K562 (cell line): ENCODE data around the gene HLA-DOA. TPM values are rescaled to one million over a fixed set of nuclear protein-coding genes. Genes with fewer than 3 reads are reported as not detected.

Source experiments
- ATAC-seq: fragments of 200-7000 bp; cut with Tn5 transposase; 3 replicates; pipeline ENCODE4 v1.9.1; 2020; ENCODE audit warnings: moderate library complexity
- BruUV-seq: library from RNA; stranded (reverse); fragments of 400-500 nt; replicated peaks from 2 replicates; lab custom pipeline; 2021; lab: Mats Ljungman, UMichigan
- CTCF ChIA-PET: fragments of 300-600 bp; formaldehyde crosslinking; extraction: SDS; loops from one replicate; lab custom pipeline; 2021; ENCODE audit warnings: low intra/inter-chr PET ratio; lab: Yijun Ruan, JAX
- POLR2A ChIA-PET: fragments of 300-600, 350-650 bp; sonication (Branson Sonifier 250); formaldehyde crosslinking; extraction: SDS; loops from one replicate; lab custom pipeline; 2021; ENCODE audit warnings: antibody characterized with exemption, inconsistent platforms; lab: Yijun Ruan, JAX
- DNase-seq, 4 experiments: peaks; one replicate each; pipeline versions ENCODE4 v3.0.0 to v3.0.0-alpha.2; 2011 to 2018; ENCODE audit warnings: low spot score in 3 of 4, mixed read lengths in 3 of 4; ENCODE audit errors: extremely low read depth in 1 of 4
- FAIRE-seq: peaks from 2 replicates; lab custom pipeline; 2011; peaks lifted over from hg19 to GRCh38; lab: Jason Lieb, UNC
- H2AFZ ChIP-seq: 2 replicates; pipeline ENCODE4 v1.6.0; 2011; ENCODE audit warnings: low read depth, low read length, control low read depth, inconsistent platforms
- H3K27ac ChIP-seq: fragments of 200-600 bp; 3 replicates; pipeline ENCODE4 v1.8.0; 2011; ENCODE audit warnings: low read depth, mild to moderate bottlenecking, control low read depth, inconsistent platforms, low read length, moderate library complexity, mixed read lengths; ENCODE audit errors: extremely low read depth
- H3K27me3 ChIP-seq, 2 experiments: fragments of 300-600 bp in 1 of 2; 2 replicates in 1 of 2; 3 replicates in 1 of 2; pipeline versions ENCODE4 v1.6.0 to v1.8.0; 2011; ENCODE audit warnings: inconsistent platforms in 2 of 2, low read length in 2 of 2, mild to moderate bottlenecking in 1 of 2, mixed read lengths in 1 of 2, moderate library complexity in 1 of 2; ENCODE audit not compliant: control insufficient read depth in 2 of 2, insufficient read depth in 2 of 2
- H3K36me3 ChIP-seq: fragments of 300-600 bp; 3 replicates; pipeline ENCODE4 v1.8.0; 2011; ENCODE audit warnings: mild to moderate bottlenecking, low read length, inconsistent platforms; ENCODE audit not compliant: control insufficient read depth, insufficient read depth
- H3K4me1 ChIP-seq, 2 experiments: fragments of 200-600 bp in 1 of 2; replicated peaks in 1 of 2; 2 replicates in 1 of 2; 3 replicates in 1 of 2; pipeline versions ENCODE4 v1.5.1 to v1.8.0; 2011; ENCODE audit warnings: inconsistent platforms in 2 of 2, low read length in 2 of 2, mild to moderate bottlenecking in 1 of 2, mixed read lengths in 1 of 2, moderate library complexity in 1 of 2; ENCODE audit not compliant: control insufficient read depth in 2 of 2, insufficient read depth in 2 of 2
- H3K4me2 ChIP-seq: 2 replicates; pipeline ENCODE4 v1.6.1; 2011; ENCODE audit warnings: low read length, control low read depth, inconsistent platforms, mixed read lengths; ENCODE audit not compliant: insufficient read depth
- H3K4me3 ChIP-seq: fragments of 200-600 bp; sonication (generic), shearing (Covaris generic); 2 replicates; pipeline ENCODE4 v1.5.1; 2016; ENCODE audit warnings: control low read depth, inconsistent platforms
- H3K79me2 ChIP-seq: fragments of 200-600 bp; 3 replicates; pipeline ENCODE4 v1.8.0; 2011; ENCODE audit warnings: low read length, inconsistent platforms; ENCODE audit not compliant: control insufficient read depth, insufficient read depth
- H3K9ac ChIP-seq, 2 experiments: 2 replicates each; pipeline versions ENCODE4 v1.6.0 to v1.6.1; 2011; ENCODE audit warnings: low read depth in 2 of 2, low read length in 2 of 2, control low read depth in 1 of 2, inconsistent platforms in 1 of 2, mild to moderate bottlenecking in 1 of 2, mixed read lengths in 1 of 2; ENCODE audit not compliant: insufficient read depth in 1 of 2
- H3K9me1 ChIP-seq: one replicate; pipeline ENCODE4 v1.6.0; 2011; ENCODE audit warnings: inconsistent platforms, mild to moderate bottlenecking, low read length, moderate library complexity; ENCODE audit not compliant: control insufficient read depth, insufficient read depth
- H3K9me3 ChIP-seq: replicated peaks from 2 replicates; pipeline ENCODE4 v1.5.1; 2011; ENCODE audit warnings: low read depth, low read length, inconsistent platforms; ENCODE audit not compliant: control insufficient read depth, insufficient read depth
- H4K20me1 ChIP-seq: replicated peaks from 2 replicates; pipeline ENCODE4 v1.6.1; 2011; ENCODE audit warnings: low read length, inconsistent platforms, mixed read lengths; ENCODE audit not compliant: control insufficient read depth, insufficient read depth
- FOXJ2 ChIP-seq: fragments of 200-800 bp; sonication (Bioruptor generic); IDR thresholded peaks from 2 replicates; pipeline ENCODE4 v1.6.1; 2016; ENCODE audit warnings: missing genetic modification characterization, missing compliant biosample characterization
- HCFC1 ChIP-seq: IDR thresholded peaks from 2 replicates; pipeline ENCODE4 v1.6.1; 2012; ENCODE audit warnings: low read depth, low read length, improper control_type of control experiment
- KAT2B ChIP-seq: IDR thresholded peaks from one replicate; pipeline ENCODE4 v1.6.1; 2012; ENCODE audit warnings: low read depth, mild to moderate bottlenecking, control low read depth, inconsistent platforms, low read length, moderate library complexity
- POLR3A ChIP-seq: IDR thresholded peaks from 2 replicates; pipeline ENCODE4 v1.6.1; 2011; ENCODE audit warnings: borderline replicate concordance, mild to moderate bottlenecking, moderate library complexity; ENCODE audit not compliant: insufficient read length, insufficient read depth; ENCODE audit errors: extremely low read depth
- ZKSCAN8 ChIP-seq: fragments of 200-800 bp; sonication (Bioruptor generic); IDR thresholded peaks from 2 replicates; pipeline ENCODE4 v1.6.1; 2016; ENCODE audit warnings: missing genetic modification characterization, missing compliant biosample characterization
- WGBS: fragments of 100-300 bp; shearing (Covaris generic); methylation state at CpG from one replicate; pipeline ENCODE4 v1.1.6; 2016; ENCODE audit warnings: low coverage, mixed read lengths; ENCODE audit not compliant: insufficient coverage; ENCODE audit errors: missing lambda C conversion rate; 5-methylcytosine and 5-hydroxymethylcytosine counted together
- in situ Hi-C: fragments of 300-500 bp; cut with MboI; formaldehyde crosslinking; loops from 4 replicates; pipeline ENCODE4 v1.15.0; 2018; ENCODE audit warnings: inconsistent platforms, mixed read lengths
- intact Hi-C: fragments of 100-400 bp; cut with micrococcal nuclease; formaldehyde crosslinking; loops from 2 replicates; pipeline ENCODE4 v1.14.2; 2022
- polyA plus RNA-seq, 8 experiments: library from polyadenylated mRNA; depleted of rRNA in 4 of 8; stranded (reverse) in 5 of 8; unstranded in 3 of 8; fragments of >200 nt; fragmentation: Nextera tagmentation in 2 of 8; fragmentation: Illumina TruSeq in 1 of 8; extraction: Ambion mirVana in 2 of 8; extraction: Trizol in 1 of 8; gene quantifications; 2 replicates each; pipeline versions ENCODE4 v1.2.1 to v1.2.3, GENCODE V29; 2011 to 2014; ENCODE audit warnings: inconsistent platforms in 1 of 8, missing spikeins in 1 of 8
- total RNA-seq, 7 experiments: library from RNA; depleted of rRNA in 6 of 7; stranded (reverse); fragments of >200 nt in 6 of 7; fragmentation: Illumina TruSeq in 2 of 7; extraction: Trizol in 2 of 7; gene quantifications; 2 replicates each; pipeline versions ENCODE4 v1.2.1 to v1.2.3, GENCODE V29; 2011 to 2021; ENCODE audit warnings: low replicate concordance in 1 of 7
- TF ChIP-seq, protein P1 (sequence below), 2 experiments: fragments of 450-650 bp; IDR thresholded peaks; 2 replicates each; pipeline ENCODE4 v1.6.1; 2016; ENCODE audit warnings: mild to moderate bottlenecking in 2 of 2, borderline replicate concordance in 1 of 2, low read depth in 1 of 2, moderate library complexity in 1 of 2

The HLA-DOA gene
- total and polyA plus RNA-seq, 9 of the 15 experiments (the other 6 are each of a cell fraction or from before 2014, with no cell fraction given) = 0.07 TPM; not detected in 8

DNA sequence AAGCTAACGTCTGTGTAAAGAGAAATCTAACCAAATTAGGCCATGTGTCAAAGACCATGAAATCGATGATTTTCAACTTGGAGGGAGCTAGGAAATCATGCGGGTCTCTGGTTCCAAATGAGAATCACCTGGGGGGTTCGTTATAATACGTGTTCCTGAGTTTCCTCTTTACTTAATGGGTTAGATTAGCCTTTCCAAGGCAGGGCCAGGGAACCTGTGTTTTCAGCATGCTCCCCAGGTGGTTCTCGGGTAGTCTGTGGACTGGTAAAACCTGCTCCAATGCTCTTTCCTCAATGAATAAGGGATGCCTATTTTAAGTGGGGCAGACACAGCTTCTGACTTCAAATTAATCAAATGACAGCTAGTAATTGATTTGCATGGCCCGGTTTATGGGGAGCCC is 965 bp upstream of the HLA-DOA start:
- Histone ChIP-seq H3K36me3 (no peaks in the 10 kb centered on the region), H3K79me2 (no peaks in the 10 kb centered on the region), H3K9me1 (no peaks in the 10 kb centered on the region), H3K27me3 (peaks cover 39 to 52% of the 10 kb centered on the region in 2 experiments), H3K9me3 (no peaks in the 10 kb centered on the region), H3K27ac (no peak overlapping the region), H3K4me1 (no peaks in the 10 kb centered on the region), H4K20me1 (peaks cover 4% of the 10 kb centered on the region; the same call in 1 of the 2 replicates), H3K4me3 (no peak overlapping the region), H2AFZ (no peak overlapping the region), H3K4me2 (no peak overlapping the region), H3K9ac (no peak overlapping the region)
- in situ Hi-C loops (no loop called here), intact Hi-C loops (no loop called here)
- TF ChIP-seq KAT2B = no peak
- TF ChIP-seq POLR3A = no peak
- no peak for TF ChIP-seq HCFC1
- no peak for TF ChIP-seq ZKSCAN8 (CRISPR knock-in tag)
- TF ChIP-seq, protein P1, sequence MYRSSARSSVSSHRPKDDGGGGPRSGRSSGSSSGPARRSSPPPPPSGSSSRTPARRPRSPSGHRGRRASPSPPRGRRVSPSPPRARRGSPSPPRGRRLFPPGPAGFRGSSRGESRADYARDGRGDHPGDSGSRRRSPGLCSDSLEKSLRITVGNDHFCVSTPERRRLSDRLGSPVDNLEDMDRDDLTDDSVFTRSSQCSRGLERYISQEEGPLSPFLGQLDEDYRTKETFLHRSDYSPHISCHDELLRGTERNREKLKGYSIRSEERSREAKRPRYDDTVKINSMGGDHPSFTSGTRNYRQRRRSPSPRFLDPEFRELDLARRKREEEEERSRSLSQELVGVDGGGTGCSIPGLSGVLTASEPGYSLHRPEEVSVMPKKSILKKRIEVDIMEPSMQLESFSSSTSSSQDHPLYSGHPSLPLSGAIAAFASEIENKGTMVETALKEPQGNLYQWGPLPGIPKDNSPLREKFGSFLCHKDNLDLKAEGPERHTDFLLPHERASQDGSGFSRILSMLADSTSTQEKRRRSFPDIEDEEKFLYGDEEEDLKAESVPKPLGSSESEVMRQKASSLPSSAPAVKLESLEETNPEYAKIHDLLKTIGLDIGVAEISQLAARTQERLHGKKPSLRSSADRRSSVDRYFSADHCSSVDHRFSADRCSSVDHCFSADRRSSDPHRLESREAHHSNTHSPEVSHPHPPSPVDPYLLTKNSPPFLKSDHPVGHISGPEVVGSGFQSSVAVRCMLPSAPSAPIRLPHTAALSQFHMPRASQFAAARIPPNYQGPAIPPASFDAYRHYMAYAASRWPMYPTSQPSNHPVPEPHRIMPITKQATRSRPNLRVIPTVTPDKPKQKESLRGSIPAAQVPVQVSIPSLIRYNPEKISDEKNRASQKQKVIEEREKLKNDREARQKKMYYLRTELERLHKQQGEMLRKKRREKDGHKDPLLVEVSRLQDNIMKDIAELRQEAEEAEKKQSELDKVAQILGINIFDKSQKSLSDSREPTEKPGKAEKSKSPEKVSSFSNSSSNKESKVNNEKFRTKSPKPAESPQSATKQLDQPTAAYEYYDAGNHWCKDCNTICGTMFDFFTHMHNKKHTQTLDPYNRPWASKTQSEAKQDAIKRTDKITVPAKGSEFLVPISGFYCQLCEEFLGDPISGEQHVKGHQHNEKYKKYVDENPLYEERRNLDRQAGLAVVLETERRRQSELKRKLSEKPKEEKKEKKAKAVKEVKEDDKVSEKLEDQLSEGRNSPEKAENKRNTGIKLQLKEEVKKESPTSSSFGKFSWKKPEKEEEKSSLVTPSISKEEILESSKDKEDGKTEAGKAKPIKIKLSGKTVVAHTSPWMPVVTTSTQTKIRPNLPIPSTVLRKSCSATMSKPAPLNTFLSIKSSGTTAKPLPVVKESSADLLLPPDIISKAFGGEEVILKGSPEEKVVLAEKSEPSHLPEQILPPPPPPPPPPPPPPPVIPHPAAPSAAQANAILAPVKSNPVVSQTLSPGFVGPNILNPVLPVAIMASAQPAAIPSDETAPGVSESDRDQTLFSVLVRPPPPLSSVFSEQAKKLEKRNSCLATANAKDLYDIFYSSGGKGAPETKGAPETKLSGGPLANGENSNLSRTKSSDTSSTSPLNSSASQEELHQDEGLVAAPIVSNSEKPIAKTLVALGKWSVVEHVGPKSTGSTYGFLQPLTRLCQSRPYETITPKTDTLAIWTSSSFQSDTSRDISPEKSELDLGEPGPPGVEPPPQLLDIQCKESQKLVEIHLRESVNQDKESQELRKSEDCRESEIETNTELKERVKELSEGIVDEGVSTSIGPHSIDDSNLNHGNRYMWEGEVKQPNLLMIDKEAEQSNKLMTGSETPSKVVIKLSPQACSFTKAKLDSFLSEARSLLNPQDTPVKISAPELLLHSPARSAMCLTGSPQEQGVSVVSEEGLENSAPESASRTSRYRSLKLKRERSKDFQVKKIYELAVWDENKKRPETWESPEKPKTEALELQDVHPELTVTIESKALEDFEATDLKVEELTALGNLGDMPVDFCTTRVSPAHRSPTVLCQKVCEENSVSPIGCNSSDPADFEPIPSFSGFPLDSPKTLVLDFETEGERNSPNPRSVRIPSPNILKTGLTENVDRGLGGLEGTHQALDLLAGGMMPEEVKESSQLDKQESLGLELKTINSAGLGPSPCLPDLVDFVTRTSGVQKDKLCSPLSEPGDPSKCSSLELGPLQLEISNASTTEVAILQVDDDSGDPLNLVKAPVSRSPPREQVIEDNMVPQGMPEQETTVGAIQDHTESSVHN (IDR thresholded peaks at IDR 0.05; ENCODE audit: borderline replicate concordance in 1 of 2, low read depth in 1 of 2) = no peak
- no peak for TF ChIP-seq FOXJ2 (tag)
- FAIRE-seq = no peak
- BruUV-seq = no TSS peak
- ChIA-PET POLR2A (interaction anchor here (0.9 to 1.0 kb wide), 3 partner anchors 38 to 261 kb away, joined by 3 read pairs; partner anchors contain the start of gene VPS52), CTCF (interaction anchor here (0.5 to 0.9 kb wide), 2 partner anchors 213 to 218 kb away, joined by 3 read pairs; no protein-coding TSS in a partner anchor)
- 4% methylated on average over 7 of the region's 7 CpGs for WGBS
- no peak for DNase-seq
- no peak for ATAC-seq
